D721Med (cell line): ENCODE measurements around the gene RGL2.

Source experiments
- DNase-seq: peaks from one replicate; pipeline ENCODE4 v3.0.0; 2011; ENCODE audit warnings: low spot score; ENCODE audit not compliant: insufficient read length
- FAIRE-seq: peaks from 2 replicates; lab custom pipeline; 2011; peaks lifted over from hg19 to GRCh38; lab: Jason Lieb, UNC
- CTCF ChIP-seq: IDR thresholded peaks from 2 replicates; pipeline ENCODE4 v1.5.1; 2012; ENCODE audit warnings: mild to moderate bottlenecking, control low read depth; ENCODE audit not compliant: insufficient read depth; ENCODE audit errors: missing control alignments

The RGL2 gene

GRCh38 chr6:33320315-33321181 is 21.8 kb upstream of the RGL2 start:
- no peak for FAIRE-seq
- no peak for DNase-seq
- no peak for TF ChIP-seq CTCF

GRCh38 chr6:33319939-33320314 is 21.2 kb upstream of the RGL2 start:
- DNase-seq, result no peak
- no peak for TF ChIP-seq CTCF
- no peak for FAIRE-seq

- DNase-seq (no peak), FAIRE-seq (no peak)
- no peak for TF ChIP-seq CTCF
These were observed 19.8 kb upstream of the RGL2 start for GRCh38 chr6:33318426-33319073.

- no peak for TF ChIP-seq CTCF
- no peak for FAIRE-seq
These were observed 19.1 kb upstream of the RGL2 start, which contains the start of gene ZBTB22 for GRCh38 chr6:33317669-33318425. Gene ZBTB22, minus strand, starts transcription at chr6:33317744. Its CDS starts 828 bp downstream, at chr6:33316916.

GRCh38 chr6:33317419-33317668 is 18.6 kb upstream of the RGL2 start:
- no peak for FAIRE-seq
- peak; percentile 55 for DNase-seq
- TF ChIP-seq CTCF, result no peak

More at GRCh38 chr6:33317669-33318425, 19.1 kb upstream of the RGL2 start, which contains the start of gene ZBTB22:
- peak; percentile 87 for DNase-seq

GRCh38 chr6:33316603-33317418 is 18.1 kb upstream of the RGL2 start:
- no peak for TF ChIP-seq CTCF
- no peak for DNase-seq
- no peak for FAIRE-seq
